ENCODE results near the gene SLC39A11. TPM values are rescaled to one million over a fixed set of nuclear protein-coding genes. Genes with fewer than 3 reads are reported as not detected.
"Not testable (repeated sequence)": the region's sequence is repeated elsewhere in the genome, so short reads cannot be mapped to it uniquely, and the experiment has no call there.

The SLC39A11 gene
- total and polyA plus RNA-seq, 2 donors (not counting 1 experiment from before 2014, with no cell fraction given): 12.7 to 27.4 TPM

- H3K9ac ChIP-seq (ENCODE audit: insufficient read depth, low read length): no peak overlapping the region
Observed at GRCh38 chr17:73098919-73099318, 6.4 kb upstream of the SLC39A11 start.

GRCh38 chr17:73097973-73098765 lies 5.7 kb upstream of the SLC39A11 start:
- H3K4me1 ChIP-seq (ENCODE audit: control insufficient read depth, extremely low read depth, insufficient read depth, low read length); H2AFZ ChIP-seq (ENCODE audit: low read length); H3K27ac ChIP-seq (ENCODE audit: insufficient read depth, low read length); H3K79me2 ChIP-seq (ENCODE audit: control insufficient read depth, insufficient read depth, low read length); H3K27me3 ChIP-seq (ENCODE audit: control insufficient read depth, insufficient read depth, low read length); H3K9ac ChIP-seq (ENCODE audit: insufficient read depth, low read length); H3K36me3 ChIP-seq (ENCODE audit: control insufficient read depth, insufficient read depth, low read length); H3K4me2 ChIP-seq (ENCODE audit: extremely low read depth, insufficient read depth, low read length); H3K4me3 ChIP-seq (replicated peaks in 1 of 4; ENCODE audit: control extremely low read depth in 1 of 4, insufficient read depth in 1 of 4, low read depth in 3 of 4, low read length in 4 of 4); DNase-seq (ENCODE audit: low read depth in 2 of 2); H4K20me1 ChIP-seq (ENCODE audit: control insufficient read depth, extremely low read depth, insufficient read depth, low read length); H3K9me3 ChIP-seq (ENCODE audit: control insufficient read depth, insufficient read depth, low read depth, low read length): not testable (repeated sequence)

More at GRCh38 chr17:73098919-73099318, 6.4 kb upstream of the SLC39A11 start:
- H3K4me2 ChIP-seq (ENCODE audit: extremely low read depth, insufficient read depth, low read length): no peak overlapping the region
- H3K27me3 ChIP-seq (ENCODE audit: control insufficient read depth, insufficient read depth, low read length): no peaks in the 10 kb centered on the region
- H4K20me1 ChIP-seq (ENCODE audit: control insufficient read depth, extremely low read depth, insufficient read depth, low read length): no peaks in the 10 kb centered on the region
- TF ChIP-seq CTCF (conservative IDR thresholded peaks at IDR 0.05 in 1 of 2, IDR thresholded peaks at IDR 0.05 in 1 of 2; ENCODE audit: low read depth in 1 of 2, low read length in 2 of 2): no peak
- TF ChIP-seq EZH2 (IDR thresholded peaks at IDR 0.05; ENCODE audit: low read length, missing control alignments): no peak
- H3K27ac ChIP-seq (ENCODE audit: insufficient read depth, low read length): no peak overlapping the region
- no peaks in the 10 kb centered on the region for H3K9me3 ChIP-seq (ENCODE audit: control insufficient read depth, insufficient read depth, low read depth, low read length)
- H3K79me2 ChIP-seq (ENCODE audit: control insufficient read depth, insufficient read depth, low read length): no peaks in the 10 kb centered on the region
- no peak for DNase-seq (ENCODE audit: low read depth in 2 of 2)
- no peaks in the 10 kb centered on the region for H3K36me3 ChIP-seq (ENCODE audit: control insufficient read depth, insufficient read depth, low read length)
- no peaks in the 10 kb centered on the region for H3K4me1 ChIP-seq (ENCODE audit: control insufficient read depth, extremely low read depth, insufficient read depth, low read length)
- H3K4me3 ChIP-seq (replicated peaks in 1 of 4; ENCODE audit: control extremely low read depth in 1 of 4, insufficient read depth in 1 of 4, low read depth in 3 of 4, low read length in 4 of 4): no peak overlapping the region
- H2AFZ ChIP-seq (ENCODE audit: low read length): no peak overlapping the region

DNA sequence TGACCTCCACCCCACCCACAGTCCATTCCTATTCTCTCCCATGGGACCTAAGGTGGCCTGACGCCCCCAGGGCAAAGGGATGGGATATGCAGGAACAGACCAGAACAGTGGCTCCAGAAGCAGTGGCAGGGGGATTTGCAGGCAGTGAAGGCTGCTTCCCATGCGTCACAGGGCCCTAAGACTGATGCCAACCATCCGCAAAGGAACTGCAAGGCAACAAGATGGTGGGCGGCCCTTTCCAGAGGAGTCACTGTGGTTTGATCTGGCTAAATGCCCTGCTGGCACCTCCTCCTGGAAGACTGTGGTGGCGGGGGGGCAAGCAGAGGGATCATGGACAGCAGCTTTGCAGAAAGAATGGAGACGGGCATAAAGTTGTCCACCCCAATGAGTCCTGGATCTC lies 4.4 kb upstream of the SLC39A11 start:
- Histone ChIP-seq H3K4me3 (replicated peaks in 1 of 4; ENCODE audit: control extremely low read depth in 1 of 4, insufficient read depth in 1 of 4, low read depth in 3 of 4, low read length in 4 of 4) (no peak overlapping the region), H3K27ac (ENCODE audit: insufficient read depth, low read length) (no peak overlapping the region), H3K4me2 (ENCODE audit: extremely low read depth, insufficient read depth, low read length) (no peak overlapping the region), H2AFZ (ENCODE audit: low read length) (no peak overlapping the region), H3K9ac (ENCODE audit: insufficient read depth, low read length) (no peak overlapping the region), H3K27me3 (ENCODE audit: control insufficient read depth, insufficient read depth, low read length) (no peaks in the 10 kb centered on the region), H3K4me1 (ENCODE audit: control insufficient read depth, extremely low read depth, insufficient read depth, low read length) (peaks cover under 1% of the 10 kb centered on the region), H3K36me3 (ENCODE audit: control insufficient read depth, insufficient read depth, low read length) (no peaks in the 10 kb centered on the region), H3K9me3 (ENCODE audit: control insufficient read depth, insufficient read depth, low read depth, low read length) (no peaks in the 10 kb centered on the region), H4K20me1 (ENCODE audit: control insufficient read depth, extremely low read depth, insufficient read depth, low read length) (no peaks in the 10 kb centered on the region), H3K79me2 (ENCODE audit: control insufficient read depth, insufficient read depth, low read length) (no peaks in the 10 kb centered on the region)
- peak; percentile 12 to 52 for DNase-seq (ENCODE audit: low read depth in 2 of 2)
- TF ChIP-seq CTCF (conservative IDR thresholded peaks at IDR 0.05 in 1 of 2, IDR thresholded peaks at IDR 0.05 in 1 of 2; ENCODE audit: low read depth in 1 of 2, low read length in 2 of 2) (no peak), EZH2 (IDR thresholded peaks at IDR 0.05; ENCODE audit: low read length, missing control alignments) (no peak)

All from fibroblast of lung (primary cell).